ENCODE measurements around the gene TENM4. TPM values are rescaled to one million over a fixed set of nuclear protein-coding genes. Genes with fewer than 3 reads are reported as not detected.

Gene TENM4
- total and polyA plus RNA-seq, 2 of the 13 experiments (the other 11 are each of a cell fraction or from before 2014, with no cell fraction given) = not detected

DNA sequence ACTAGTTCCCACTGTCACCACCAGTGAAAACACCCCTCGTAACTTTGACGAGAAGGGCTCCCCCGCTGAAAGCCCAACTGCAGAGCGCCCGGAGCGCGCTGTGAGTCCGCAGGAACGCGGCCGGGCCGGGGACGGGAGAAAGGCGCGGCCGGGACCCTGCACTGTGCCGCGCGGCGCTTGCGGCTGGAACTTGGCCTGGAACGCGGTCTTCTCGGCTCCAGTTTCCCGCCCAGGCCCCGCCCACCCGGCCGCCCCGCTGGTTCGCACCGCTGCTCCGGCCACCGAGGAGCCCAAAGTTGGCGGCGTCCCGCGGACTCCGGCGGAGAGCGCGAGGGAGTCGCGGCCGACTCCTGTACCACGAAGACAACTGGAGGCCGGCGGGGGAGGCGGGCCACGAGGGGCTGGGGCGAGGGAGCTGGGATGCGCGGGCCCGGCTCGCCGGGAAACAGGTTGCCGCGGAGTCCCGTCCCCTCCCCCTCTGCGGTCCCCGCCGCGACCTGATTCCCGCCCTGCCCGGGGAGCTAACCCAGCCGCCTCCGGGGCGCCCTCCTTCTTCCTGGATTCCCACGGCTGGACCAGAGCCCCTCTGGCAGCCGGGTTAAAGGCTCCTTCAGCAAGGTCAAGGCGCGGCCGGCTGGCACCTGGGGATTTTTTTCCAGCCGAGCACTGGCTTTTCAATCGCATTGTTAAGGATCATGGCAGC is 3.4 kb downstream of the TENM4 start (continued):
- TF ChIP-seq JARID2 (CRISPR knock-in tag; IDR thresholded peaks at IDR 0.05; ENCODE audit: insufficient replicate concordance) (no peak), FOSL1 (CRISPR knock-in tag; IDR thresholded peaks at IDR 0.05; ENCODE audit: borderline replicate concordance) (no peak), ATF7-NPFF (CRISPR knock-in tag; IDR thresholded peaks at IDR 0.05; ENCODE audit: low read depth) (no peak), SRY (CRISPR knock-in tag; IDR thresholded peaks at IDR 0.05) (no peak), ZFP82 (CRISPR knock-in tag; IDR thresholded peaks at IDR 0.05; ENCODE audit: borderline replicate concordance) (no peak), SNRNP70 (IDR thresholded peaks at IDR 0.05; ENCODE audit: low read depth, low read length) (no peak), SIX1 (CRISPR knock-in tag; IDR thresholded peaks at IDR 0.05; ENCODE audit: borderline replicate concordance) (no peak)

DNA sequence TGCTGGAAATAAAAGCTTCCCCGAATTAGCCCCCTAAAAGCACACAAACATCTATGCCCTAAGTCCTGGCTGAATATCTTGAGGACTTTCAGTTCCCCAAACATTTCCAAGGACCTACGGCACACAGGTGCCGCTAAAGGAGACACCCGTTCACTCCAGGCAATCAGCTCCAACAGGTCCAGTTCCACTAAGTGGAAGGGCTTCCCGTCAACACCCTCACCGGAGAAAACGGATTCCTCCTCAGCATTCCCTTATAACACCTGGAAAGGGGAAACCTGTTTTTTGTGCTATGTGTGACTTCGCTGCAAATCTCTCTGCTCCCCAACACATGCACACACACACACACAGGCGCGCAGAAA is 3.9 kb downstream of the TENM4 start:
- ATAC-seq (no peak), FAIRE-seq (no peak), DNase-seq (ENCODE audit: low spot score) (no peak)
- Histone ChIP-seq H2AFZ (ENCODE audit: low read length) (no peak overlapping the region), H3K27ac (ENCODE audit: extremely low read length, insufficient read depth, low read length) (no peak overlapping the region), H3K4me1 (ENCODE audit: insufficient read depth, low read length) (no peaks in the 10 kb centered on the region), H3K27me3 (ENCODE audit: control insufficient read depth in 1 of 2, insufficient read depth in 2 of 2, low read length in 2 of 2) (peaks cover 3 to 52% of the 10 kb centered on the region in 2 experiments), H4K20me1 (ENCODE audit: insufficient read depth, low read length) (no peaks in the 10 kb centered on the region), H3K36me3 (replicated peaks in 1 of 2; ENCODE audit: control insufficient read depth in 1 of 2, insufficient read depth in 2 of 2, low read length in 2 of 2) (no peaks in the 10 kb centered on the region), H3K4me3 (replicated peaks in 1 of 3; ENCODE audit: insufficient read depth in 1 of 3, low read depth in 2 of 3, low read length in 3 of 3) (no peak overlapping the region), H3K9me3 (ENCODE audit: low read length) (no peaks in the 10 kb centered on the region), H3K9ac (ENCODE audit: insufficient read depth, low read depth, low read length) (no peak overlapping the region), H3K4me2 (ENCODE audit: low read depth, low read length) (no peak overlapping the region), H3K79me2 (ENCODE audit: insufficient read depth, low read length) (no peaks in the 10 kb centered on the region)
- in situ Hi-C loops (cut with HindIII; ENCODE audit: extremely low pct_ligation_motif_present, low pct_unique_long_range_greater_than_20kb) = no loop called here
- TF ChIP-seq AGO1 (IDR thresholded peaks at IDR 0.05; ENCODE audit: low read depth, low read length, poor library complexity, severe bottlenecking) = no peak
- POLR2A ChIA-PET = no interaction called here
- 35% methylated on average over 10 of the region's 10 CpGs for WGBS (ENCODE audit: low lambda C conversion rate)
- intact Hi-C loops (cut with micrococcal nuclease; ENCODE audit: unreplicated experiment) = no loop called here
- CTCF ChIA-PET (ENCODE audit: low intra/inter-chr PET ratio, low total read pairs) = no interaction called here
- no TSS peak for BruUV-seq (replicated peaks)

Measured in HepG2 (cell line).